SK-N-SH (cell line): ENCODE results near the gene HOXA10. TPM values are rescaled to one million over a fixed set of nuclear protein-coding genes. Genes with fewer than 3 reads are reported as not detected.

ENCODE experiments used
- CTCF ChIA-PET: fragments of 300-600, 350-600 bp; formaldehyde crosslinking; extraction: SDS; loops from one replicate; lab custom pipeline; 2021; lab: Yijun Ruan, JAX
- POLR2A ChIA-PET: fragments of 350-600 bp; sonication (Branson Sonifier 250); formaldehyde crosslinking; extraction: SDS; loops from one replicate; lab custom pipeline; 2020; ENCODE audit warnings: antibody characterized with exemption, inconsistent platforms; lab: Yijun Ruan, JAX
- DNase-seq: peaks from one replicate; pipeline ENCODE4 v3.0.0; 2012
- H2AFZ ChIP-seq: fragments of 200-600 bp; sonication (generic); 2 replicates; pipeline ENCODE4 v1.8.1; 2016; ENCODE audit warnings: antibody characterized with exemption, mild to moderate bottlenecking, low read depth
- H3F3A ChIP-seq: fragments of 200-600 bp; sonication (generic); replicated peaks from 2 replicates; pipeline ENCODE3; 2016; ENCODE audit warnings: antibody characterized with exemption, mild to moderate bottlenecking; ENCODE audit not compliant: insufficient read depth
- H3K27ac ChIP-seq, 2 experiments: fragments of 200-500 bp in 1 of 2; fragments of 200-600 bp in 1 of 2; sonication (Bioruptor generic) in 1 of 2; sonication (generic), shearing (Covaris generic) in 1 of 2; 2 replicates each; pipeline versions ENCODE4 v1.5.1 to v1.6.1; 2014 to 2016; ENCODE audit warnings: low read depth in 2 of 2, inconsistent platforms in 1 of 2, low read length in 1 of 2, mild to moderate bottlenecking in 1 of 2, mixed read lengths in 1 of 2
- H3K27me3 ChIP-seq: fragments of 200-600 bp; sonication (generic), shearing (Covaris generic); 2 replicates; pipeline ENCODE4 v1.6.1; 2016; ENCODE audit warnings: mixed run types; ENCODE audit not compliant: insufficient read depth
- H3K36me3 ChIP-seq, 2 experiments: fragments of 200-500 bp in 1 of 2; fragments of 200-600 bp in 1 of 2; sonication (Bioruptor generic) in 1 of 2; sonication (generic) in 1 of 2; replicated peaks in 1 of 2; 2 replicates each; pipeline versions ENCODE3 to v1.5.1; 2014 to 2016; ENCODE audit warnings: low read length in 1 of 2, mild to moderate bottlenecking in 1 of 2; ENCODE audit not compliant: insufficient read depth in 2 of 2, control insufficient read depth in 1 of 2
- H3K4me1 ChIP-seq, 2 experiments: fragments of 200-500 bp in 1 of 2; fragments of 200-600 bp in 1 of 2; sonication (Bioruptor generic) in 1 of 2; sonication (generic), shearing (Covaris generic) in 1 of 2; 2 replicates each; pipeline versions ENCODE4 v1.5.1 to v1.6.1; 2014 to 2016; ENCODE audit warnings: low read depth in 1 of 2, low read length in 1 of 2, mixed run types in 1 of 2; ENCODE audit not compliant: insufficient read depth in 2 of 2, control insufficient read depth in 1 of 2
- H3K4me2 ChIP-seq: fragments of 200-600 bp; sonication (generic), shearing (Covaris generic); 2 replicates; pipeline ENCODE4 v1.6.1; 2017; ENCODE audit warnings: mixed run types
- H3K4me3 ChIP-seq, 2 experiments: fragments of 200-500 bp in 1 of 2; fragments of 200-600 bp in 1 of 2; sonication (Bioruptor generic) in 1 of 2; sonication (generic), shearing (Covaris generic) in 1 of 2; 2 replicates each; pipeline versions ENCODE4 v1.5.1 to v1.8.1; 2014 to 2016; ENCODE audit warnings: low read depth in 2 of 2, inconsistent platforms in 1 of 2, low read length in 1 of 2, mild to moderate bottlenecking in 1 of 2, mixed read lengths in 1 of 2, moderate library complexity in 1 of 2
- H3K79me2 ChIP-seq: fragments of 200-600 bp; sonication (generic); 2 replicates; pipeline ENCODE4 v1.8.1; 2017; ENCODE audit warnings: mild to moderate bottlenecking; ENCODE audit not compliant: insufficient read depth
- H3K9ac ChIP-seq: fragments of 200-600 bp; sonication (generic); 2 replicates; pipeline ENCODE4 v1.6.1; 2017; ENCODE audit warnings: mixed run types
- H3K9me2 ChIP-seq: fragments of 200-600 bp; sonication (generic); 2 replicates; pipeline ENCODE4 v1.6.1; 2017; ENCODE audit warnings: mixed run types
- H3K9me3 ChIP-seq: fragments of 200-600 bp; sonication (generic); 2 replicates; pipeline ENCODE4 v1.6.1; 2017; ENCODE audit warnings: mixed run types, mild to moderate bottlenecking, moderate library complexity
- H4K20me1 ChIP-seq: fragments of 200-600 bp; sonication (generic); 2 replicates; pipeline ENCODE4 v1.6.1; 2017; ENCODE audit warnings: mild to moderate bottlenecking, mixed run types; ENCODE audit not compliant: insufficient read depth
- EZH2phosphoT487 ChIP-seq: fragments of 200-600 bp; sonication (generic); IDR thresholded peaks from 2 replicates; pipeline ENCODE4 v1.6.1; 2017; ENCODE audit warnings: low read depth, mixed run types, mild to moderate bottlenecking, antibody characterized with exemption, moderate library complexity, borderline replicate concordance
- FOXJ3 ChIP-seq: sonication (generic); formaldehyde crosslinking; IDR thresholded peaks from 2 replicates; pipeline ENCODE4 v1.5.1; 2020; ENCODE audit warnings: mild to moderate bottlenecking, missing genetic modification reagents
- IRF3 ChIP-seq: fragments of 150-350 bp; IDR thresholded peaks from 2 replicates; pipeline ENCODE4 v1.6.1; 2016; ENCODE audit warnings: mild to moderate bottlenecking, low read depth, low read length
- MAX ChIP-seq: IDR thresholded peaks from 2 replicates; pipeline ENCODE4 v1.4.0; 2012; ENCODE audit warnings: low read depth
- PBX3 ChIP-seq: IDR thresholded peaks from 2 replicates; pipeline ENCODE4; 2012
- RAD21 ChIP-seq: IDR thresholded peaks from 2 replicates; pipeline ENCODE4 v1.6.1; 2012; ENCODE audit warnings: mild to moderate bottlenecking, low read length
- RFX5 ChIP-seq: IDR thresholded peaks from 2 replicates; pipeline ENCODE4 v1.6.1; 2012; ENCODE audit warnings: mild to moderate bottlenecking, improper control_type of control experiment, low read length
- SIN3A ChIP-seq: IDR thresholded peaks from 2 replicates; pipeline ENCODE4 v1.6.1; 2012; ENCODE audit warnings: low read depth, mild to moderate bottlenecking, low read length, moderate library complexity, borderline replicate concordance
- TAF1 ChIP-seq: IDR thresholded peaks from 2 replicates; pipeline ENCODE4 v1.6.1; 2012; ENCODE audit warnings: low read depth, mild to moderate bottlenecking, low read length, moderate library complexity, borderline replicate concordance
- TEAD4 ChIP-seq: IDR thresholded peaks from 2 replicates; pipeline ENCODE4 v1.4.0; 2012; ENCODE audit warnings: mild to moderate bottlenecking, borderline replicate concordance; ENCODE audit not compliant: insufficient read depth
- USF1 ChIP-seq: IDR thresholded peaks from 2 replicates; pipeline ENCODE4 v1.4.0; 2012; ENCODE audit warnings: low read depth, borderline replicate concordance
- WGBS: methylation state at CpG from one replicate; pipeline ENCODE4 v1.1.6; 2017; ENCODE audit warnings: low lambda C conversion rate; 5-methylcytosine and 5-hydroxymethylcytosine counted together
- polyA plus RNA-seq, 3 experiments: library from polyadenylated mRNA; depleted of rRNA; stranded (reverse); fragments of >200 nt; gene quantifications; 2 replicates each; pipeline ENCODE4 v1.2.3, GENCODE V29; 2012

Gene HOXA10
- polyA plus RNA-seq, 1 of the 3 experiments (the other 2 are of a cell fraction) = not detected

- H3K9ac ChIP-seq = no peak overlapping the region
These were observed 25.0 kb upstream of the HOXA10 start for GRCh38 chr7:27198871-27199801.

GRCh38 chr7:27198138-27198841, 24.2 kb upstream of the HOXA10 start:
- Histone ChIP-seq H3K27ac (no peak overlapping the region), H3K27me3 (peaks cover 84% of the 10 kb centered on the region), H3F3A (peaks cover 8% of the 10 kb centered on the region), H2AFZ (no peak overlapping the region), H3K79me2 (no peaks in the 10 kb centered on the region), H4K20me1 (peaks cover 9% of the 10 kb centered on the region), H3K9me3 (no peaks in the 10 kb centered on the region), H3K36me3 (no peaks in the 10 kb centered on the region), H3K4me2 (no peak overlapping the region), H3K9me2 (no peaks in the 10 kb centered on the region), H3K4me1 (no peaks in the 10 kb centered on the region; a peak in 1 of 4 replicates), H3K4me3 (no peak overlapping the region), H3K9ac (no peak overlapping the region)
- WGBS = 11% methylated on average over 29 of the region's 29 CpGs
- ChIA-PET CTCF (interaction anchor here (0.6 to 5.2 kb wide), 15 partner anchors 12 to 898 kb away, joined by 3 to 44 read pairs (median 3); no protein-coding TSS in a partner anchor), POLR2A (interaction anchor here (0.5 kb wide), 1 partner anchor 11 kb away, joined by 4 read pairs; no protein-coding TSS in a partner anchor)
- TF ChIP-seq USF1 (no peak), RAD21 (no peak), IRF3 (no peak), MAX (no peak), SIN3A (no peak), PBX3 (no peak), TEAD4 (no peak), RFX5 (no peak), EZH2phosphoT487 (no peak), TAF1 (no peak), FOXJ3 (no peak)
- no peak for DNase-seq

More at GRCh38 chr7:27198871-27199801, 25.0 kb upstream of the HOXA10 start:
- POLR2A ChIA-PET = interaction anchor here (0.5 to 0.6 kb wide), 2 partner anchors 10 to 723 kb away, joined by 3 to 4 read pairs; no protein-coding TSS in a partner anchor
- Histone ChIP-seq H3K4me1 (no peaks in the 10 kb centered on the region; a peak in 1 of 4 replicates), H3F3A (peaks cover 8% of the 10 kb centered on the region), H3K36me3 (no peaks in the 10 kb centered on the region), H3K4me3 (no peak overlapping the region; a peak in 1 of 4 replicates), H3K4me2 (no peak overlapping the region), H3K79me2 (no peaks in the 10 kb centered on the region), H3K9me2 (no peaks in the 10 kb centered on the region), H3K27ac (no peak overlapping the region), H4K20me1 (peaks cover 9% of the 10 kb centered on the region), H2AFZ (no peak overlapping the region), H3K27me3 (peaks cover 84% of the 10 kb centered on the region), H3K9me3 (no peaks in the 10 kb centered on the region)
- TF ChIP-seq SIN3A (no peak), EZH2phosphoT487 (peak; percentile 99)
- CTCF ChIA-PET = interaction anchor here (0.5 to 5.2 kb wide), 20 partner anchors 10 to 897 kb away, joined by 3 to 44 read pairs (median 4); no protein-coding TSS in a partner anchor
- DNase-seq = peak; percentile 70
- 5% methylated on average over 51 of the region's 93 CpGs for WGBS
